ENCODE measurements around the gene WDFY2. TPM values are rescaled to one million over a fixed set of nuclear protein-coding genes. Genes with fewer than 3 reads are reported as not detected.
"Not testable (repeated sequence)": the region's sequence is repeated elsewhere in the genome, so short reads cannot be mapped to it uniquely, and the experiment has no call there.

Gene WDFY2
- total and polyA plus RNA-seq, 11 donors: 2.0 to 12.6 (median 6.5) TPM

DNA sequence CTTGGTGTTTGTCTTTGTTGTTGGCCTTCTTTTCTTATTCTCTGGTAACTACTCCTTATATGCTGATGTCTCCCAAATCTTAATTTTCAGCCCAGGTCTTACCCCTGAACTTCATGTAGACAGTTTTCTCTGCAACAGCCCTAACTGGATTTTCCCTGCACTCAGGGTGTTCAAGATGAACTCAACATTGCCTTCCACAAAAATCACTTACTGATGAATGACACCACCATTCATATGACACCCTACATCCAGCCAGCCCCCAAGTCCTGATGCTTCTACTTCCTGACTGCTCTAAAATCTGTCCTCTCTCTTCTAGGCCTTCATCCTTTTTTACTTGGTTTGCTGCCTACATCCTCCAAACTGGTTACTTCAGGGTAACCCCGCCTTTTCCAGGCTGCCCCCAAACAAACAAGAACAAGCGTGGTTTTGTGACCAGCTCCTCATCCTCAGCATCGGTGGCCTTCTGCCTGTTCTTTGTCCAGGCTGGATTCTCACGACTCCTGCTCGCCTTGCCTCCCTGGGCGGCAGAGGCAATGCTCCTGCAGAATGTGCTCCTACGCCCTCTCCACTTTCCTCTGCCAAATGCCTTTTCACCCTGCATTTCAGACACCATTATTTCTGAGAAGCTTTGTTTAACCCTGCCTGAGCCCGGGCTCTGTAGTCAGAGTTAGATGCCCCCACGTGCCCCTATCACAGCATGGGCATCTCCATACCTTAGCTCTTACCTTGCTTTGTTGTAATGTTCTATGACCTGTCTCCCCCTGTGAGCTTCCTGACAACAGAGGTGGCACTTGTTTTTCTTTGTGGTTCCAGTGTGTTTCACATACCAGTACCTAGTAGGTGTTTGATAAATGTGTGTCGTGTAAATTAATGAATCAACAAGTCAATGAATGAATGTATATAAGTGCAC is 61.8 kb downstream of the WDFY2 start:
- intact Hi-C loops (cut with DNase I): no loop called here
- 87 to 93% (median 88%) methylated on average over 10 of the region's 10 CpGs for WGBS, 4 donors
- no peaks in the 10 kb centered on the region for H3K36me3 ChIP-seq
- ATAC-seq: no peak
- peak overlapping the region in 1 of 12 donors; percentile 18 for H3K27ac ChIP-seq
- TF ChIP-seq, protein P1, sequence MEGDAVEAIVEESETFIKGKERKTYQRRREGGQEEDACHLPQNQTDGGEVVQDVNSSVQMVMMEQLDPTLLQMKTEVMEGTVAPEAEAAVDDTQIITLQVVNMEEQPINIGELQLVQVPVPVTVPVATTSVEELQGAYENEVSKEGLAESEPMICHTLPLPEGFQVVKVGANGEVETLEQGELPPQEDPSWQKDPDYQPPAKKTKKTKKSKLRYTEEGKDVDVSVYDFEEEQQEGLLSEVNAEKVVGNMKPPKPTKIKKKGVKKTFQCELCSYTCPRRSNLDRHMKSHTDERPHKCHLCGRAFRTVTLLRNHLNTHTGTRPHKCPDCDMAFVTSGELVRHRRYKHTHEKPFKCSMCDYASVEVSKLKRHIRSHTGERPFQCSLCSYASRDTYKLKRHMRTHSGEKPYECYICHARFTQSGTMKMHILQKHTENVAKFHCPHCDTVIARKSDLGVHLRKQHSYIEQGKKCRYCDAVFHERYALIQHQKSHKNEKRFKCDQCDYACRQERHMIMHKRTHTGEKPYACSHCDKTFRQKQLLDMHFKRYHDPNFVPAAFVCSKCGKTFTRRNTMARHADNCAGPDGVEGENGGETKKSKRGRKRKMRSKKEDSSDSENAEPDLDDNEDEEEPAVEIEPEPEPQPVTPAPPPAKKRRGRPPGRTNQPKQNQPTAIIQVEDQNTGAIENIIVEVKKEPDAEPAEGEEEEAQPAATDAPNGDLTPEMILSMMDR (IDR thresholded peaks at IDR 0.05): no peak
- TF ChIP-seq POLR2A (IDR thresholded peaks at IDR 0.05): no peak
- DNase-seq: no peak
- peaks cover 4 to 39% (median 29%) of the 10 kb centered on the region in 12 donors for H3K4me1 ChIP-seq
- no peak overlapping the region for H3K4me3 ChIP-seq
- H3K27me3 ChIP-seq: no peaks in the 10 kb centered on the region
- H3K9me3 ChIP-seq: no peaks in the 10 kb centered on the region

DNA sequence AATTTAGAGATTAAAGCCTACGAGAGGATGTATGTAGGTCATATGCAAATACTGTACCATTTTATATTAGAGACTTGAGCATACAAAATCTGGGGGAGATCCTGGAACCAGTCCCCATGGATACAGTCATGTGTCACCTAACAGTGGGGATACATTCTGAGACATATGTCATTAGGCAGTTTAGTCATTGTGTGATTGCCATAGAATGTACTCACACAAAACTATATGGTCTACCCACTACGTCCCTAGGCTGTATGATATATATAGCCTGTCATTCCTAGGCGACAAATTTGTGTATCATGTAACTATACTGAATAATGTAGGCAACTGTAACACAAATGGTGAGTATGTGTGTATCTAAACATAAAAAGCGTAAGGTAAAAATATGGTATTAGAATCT is 62.8 kb downstream of the WDFY2 start:
- TF ChIP-seq POLR2A (IDR thresholded peaks at IDR 0.05): no peak
- TF ChIP-seq, protein P1 (IDR thresholded peaks at IDR 0.05): no peak
- intact Hi-C loops (cut with DNase I): no loop called here
- H3K4me1 ChIP-seq: peaks cover 4 to 39% (median 29%) of the 10 kb centered on the region in 12 donors
- no peak overlapping the region for H3K27ac ChIP-seq
- 94 to 99% (median 97%) methylated on average over 4 of the region's 4 CpGs for WGBS, 4 donors
- DNase-seq: no peak
- H3K27me3 ChIP-seq: no peaks in the 10 kb centered on the region
- H3K36me3 ChIP-seq: no peaks in the 10 kb centered on the region
- ATAC-seq: no peak
- no peaks in the 10 kb centered on the region for H3K9me3 ChIP-seq
- no peak overlapping the region for H3K4me3 ChIP-seq

DNA sequence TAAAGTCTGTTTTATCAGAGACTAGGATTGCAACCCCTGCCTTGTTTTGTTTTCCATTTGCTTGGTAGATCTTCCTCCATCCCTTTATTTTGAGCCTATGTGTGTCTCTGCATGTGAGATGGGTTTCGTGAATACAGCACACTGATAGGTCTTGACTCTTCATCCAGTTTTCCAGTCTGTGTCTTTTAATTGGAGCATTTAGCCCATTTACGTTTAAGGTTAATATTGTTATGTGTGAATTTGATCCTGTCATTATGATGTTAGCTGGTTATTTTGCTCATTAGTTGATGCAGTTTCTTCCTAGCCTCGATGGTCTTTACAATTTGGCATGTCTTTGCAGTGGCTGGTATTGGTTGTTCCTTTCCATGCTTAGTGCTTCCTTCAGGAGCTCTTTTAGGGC is 67.9 kb downstream of the WDFY2 start:
- 94 to 99% (median 96%) methylated on average over 3 of the region's 3 CpGs for WGBS, 4 donors
- DNase-seq; H3K36me3 ChIP-seq; H3K4me3 ChIP-seq; intact Hi-C loops (cut with DNase I); H3K27ac ChIP-seq; H3K4me1 ChIP-seq; ATAC-seq; H3K27me3 ChIP-seq: not testable (repeated sequence)
- peaks cover 0 to 30% (median 0%) of the 10 kb centered on the region in 12 donors for H3K9me3 ChIP-seq

DNA sequence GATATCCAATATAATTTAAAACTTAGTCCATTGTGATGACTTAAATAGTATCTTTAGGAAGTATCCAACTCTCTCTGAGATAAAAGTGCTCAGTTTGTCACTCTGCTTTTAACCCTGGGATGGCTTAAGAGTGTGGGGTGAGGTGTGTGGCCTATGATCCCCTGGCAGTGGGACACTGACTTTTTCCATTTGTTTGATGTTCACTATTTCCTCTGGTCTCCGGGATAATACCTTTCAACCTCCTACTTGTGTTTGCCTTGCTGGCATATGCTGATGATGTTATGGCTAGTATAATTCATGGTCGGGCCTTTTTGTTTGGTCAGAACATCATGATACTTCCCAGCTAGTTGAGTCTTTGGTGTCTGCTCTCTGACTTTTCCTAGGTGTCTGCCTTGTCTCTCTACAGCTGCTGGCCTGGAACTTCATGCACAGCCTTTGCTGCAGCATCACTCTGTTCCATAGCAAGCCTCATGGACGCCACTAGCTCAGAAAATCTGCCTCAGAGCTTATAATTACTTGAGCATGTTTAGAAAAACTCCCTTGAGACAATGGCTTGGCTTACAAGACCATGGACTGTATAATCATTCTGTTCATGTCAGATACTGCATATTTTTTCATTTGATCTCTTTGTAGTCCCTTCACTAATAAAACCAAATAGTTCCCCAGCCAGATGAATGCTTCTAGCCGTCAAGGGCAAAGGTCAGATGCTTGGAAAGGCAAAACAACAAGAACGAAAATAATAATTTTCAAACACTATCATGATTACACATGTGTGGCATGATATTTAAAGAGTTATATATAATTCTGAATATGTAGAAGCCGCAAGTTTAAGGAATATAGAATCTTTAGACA is 75.2 kb downstream of the WDFY2 start:
- TF ChIP-seq, protein P1 (IDR thresholded peaks at IDR 0.05): no peak
- TF ChIP-seq POLR2A (IDR thresholded peaks at IDR 0.05): no peak
- peak; percentile 44 to 51 (median 48) for ATAC-seq
- DNase-seq: peak in 1 of 5 donors; percentile 32
- 60 to 69% (median 62%) methylated on average over 6 of the region's 6 CpGs for WGBS, 4 donors
- no peaks in the 10 kb centered on the region for H3K27me3 ChIP-seq
- H3K4me3 ChIP-seq: no peak overlapping the region
- peaks cover 0 to 35% (median 0%) of the 10 kb centered on the region in 12 donors for H3K9me3 ChIP-seq
- H3K36me3 ChIP-seq: peaks cover 0 to 8% (median 0%) of the 10 kb centered on the region in 9 donors
- intact Hi-C loops (cut with DNase I): loop anchor here in 1 of 10 donors (10.0 kb wide), 1 partner anchor 75 kb away; the partner anchor contains the start of gene WDFY2
- no peak overlapping the region for H3K27ac ChIP-seq
- peaks cover 0 to 18% (median 5%) of the 10 kb centered on the region in 12 donors for H3K4me1 ChIP-seq
